MM.1S (cell line): ENCODE results near the gene IRF2BPL.

Experiments
- DNase-seq: peaks from one replicate; pipeline ENCODE4 v3.0.0-alpha.2; 2015
- H2AFZ ChIP-seq: fragments of 300-600 bp; sonication (generic); 2 replicates; pipeline ENCODE4 v1.6.0; 2016; ENCODE audit warnings: antibody characterized with exemption, low read length
- H3F3A ChIP-seq: fragments of 300-600 bp; sonication (generic); 2 replicates; pipeline ENCODE4 v1.6.1; 2016; ENCODE audit warnings: mild to moderate bottlenecking, antibody characterized with exemption, low read length, moderate library complexity, mixed read lengths; ENCODE audit not compliant: insufficient read depth
- H3K27ac ChIP-seq: fragments of 300-600 bp; sonication (generic); 2 replicates; pipeline ENCODE4 v1.5.1; 2016; ENCODE audit warnings: mild to moderate bottlenecking, low read length
- H3K27me3 ChIP-seq: fragments of 300-600 bp; sonication (generic); replicated peaks from 2 replicates; pipeline ENCODE4 v1.6.0; 2016; ENCODE audit warnings: low read length; ENCODE audit not compliant: insufficient read depth
- H3K36me3 ChIP-seq: fragments of 300-600 bp; sonication (generic); replicated peaks from 2 replicates; pipeline ENCODE4 v1.6.1; 2016; ENCODE audit warnings: mild to moderate bottlenecking, low read length, mixed read lengths; ENCODE audit not compliant: insufficient read depth
- H3K4me1 ChIP-seq: fragments of 300-600 bp; sonication (generic); 2 replicates; pipeline ENCODE4 v1.6.1; 2016; ENCODE audit warnings: low read length, mixed read lengths
- H3K4me2 ChIP-seq: fragments of 300-600 bp; sonication (generic); 2 replicates; pipeline ENCODE4 v1.6.0; 2016; ENCODE audit warnings: low read depth, low read length
- H3K4me3 ChIP-seq: fragments of 300-600 bp; sonication (generic); 2 replicates; pipeline ENCODE4 v1.5.1; 2016; ENCODE audit warnings: low read length, mixed read lengths
- H3K79me2 ChIP-seq: fragments of 300-600 bp; sonication (generic); 2 replicates; pipeline ENCODE4 v1.6.1; 2016; ENCODE audit warnings: mixed run types, low read length, mixed read lengths
- H3K9ac ChIP-seq: fragments of 300-600 bp; sonication (generic); 2 replicates; pipeline ENCODE4 v1.6.1; 2016; ENCODE audit warnings: low read length, mixed read lengths
- H3K9me2 ChIP-seq: fragments of 300-600 bp; sonication (generic); replicated peaks from 2 replicates; pipeline ENCODE4 v1.6.1; 2016; ENCODE audit warnings: mild to moderate bottlenecking, low read length, mixed read lengths; ENCODE audit not compliant: insufficient read depth
- H3K9me3 ChIP-seq: fragments of 300-600 bp; sonication (generic); replicated peaks from 2 replicates; pipeline ENCODE4 v1.6.1; 2016; ENCODE audit warnings: mild to moderate bottlenecking, low read length, mixed read lengths; ENCODE audit not compliant: insufficient read depth
- H4K20me1 ChIP-seq: fragments of 300-600 bp; sonication (generic); 2 replicates; pipeline ENCODE4 v1.6.1; 2016; ENCODE audit warnings: mild to moderate bottlenecking, low read length, moderate library complexity, mixed read lengths; ENCODE audit not compliant: insufficient read depth
- CTCF ChIP-seq: fragments of 300-600 bp; sonication (generic); IDR thresholded peaks from 2 replicates; pipeline ENCODE4 v1.5.1; 2016; ENCODE audit warnings: antibody characterized with exemption, low read length, mixed read lengths
- EZH2 ChIP-seq: fragments of 300-600 bp; sonication (generic); optimal IDR thresholded peaks from 2 replicates; pipeline ENCODE3; 2017; ENCODE audit warnings: low read depth, mild to moderate bottlenecking, antibody characterized with exemption, low read length, mixed read lengths
- EZH2phosphoT487 ChIP-seq: fragments of 300-600 bp; sonication (generic); IDR thresholded peaks from 2 replicates; pipeline ENCODE4 v1.6.1; 2018; ENCODE audit warnings: antibody characterized with exemption, low read length

IRF2BPL gene

DNA sequence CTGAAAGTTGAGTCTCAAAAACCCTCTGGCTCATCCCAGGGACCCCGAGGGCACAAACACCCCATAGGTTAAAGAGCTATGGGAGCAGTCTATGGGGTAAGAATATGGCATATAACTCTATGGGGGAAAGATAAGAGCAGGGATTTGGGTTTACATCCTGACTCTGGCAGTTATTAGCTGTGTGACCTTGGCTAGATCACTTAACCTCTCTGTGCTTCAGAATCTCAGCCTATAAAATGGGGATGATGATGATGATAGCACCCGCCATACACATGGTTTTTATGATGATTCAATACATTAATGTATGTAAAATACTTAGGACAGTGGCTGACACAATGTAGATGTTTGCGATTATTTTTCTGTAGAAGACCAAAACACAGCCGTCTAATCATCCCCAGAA is 26.2 kb downstream of the IRF2BPL start:
- no peak overlapping the region for H2AFZ ChIP-seq
- H3K4me2 ChIP-seq, result no peak overlapping the region
- no peaks in the 10 kb centered on the region for H3K9me3 ChIP-seq
- TF ChIP-seq CTCF (no peak), EZH2phosphoT487 (no peak), EZH2 (no peak)
- no peaks in the 10 kb centered on the region for H3K79me2 ChIP-seq
- no peaks in the 10 kb centered on the region for H3K27me3 ChIP-seq
- no peak overlapping the region for H3K4me3 ChIP-seq
- no peaks in the 10 kb centered on the region for H4K20me1 ChIP-seq
- peaks cover 32% of the 10 kb centered on the region for H3K4me1 ChIP-seq
- peaks cover 4% of the 10 kb centered on the region for H3F3A ChIP-seq
- H3K27ac ChIP-seq, result no peak overlapping the region
- no peaks in the 10 kb centered on the region for H3K36me3 ChIP-seq
- no peak for DNase-seq
- H3K9me2 ChIP-seq, result no peaks in the 10 kb centered on the region
- H3K9ac ChIP-seq, result no peak overlapping the region

- peak overlapping the region; percentile 45 for H3K4me3 ChIP-seq
- H2AFZ ChIP-seq, result peak overlapping the region; percentile 78
- no peaks in the 10 kb centered on the region for H3K9me2 ChIP-seq
- H3K9ac ChIP-seq, result peak overlapping the region; percentile 55
- no peak for TF ChIP-seq EZH2
- TF ChIP-seq CTCF, result no peak
- TF ChIP-seq EZH2phosphoT487, result no peak
- H3K4me1 ChIP-seq, result peaks cover 32% of the 10 kb centered on the region
- H3F3A ChIP-seq, result peaks cover 4% of the 10 kb centered on the region
- H4K20me1 ChIP-seq, result no peaks in the 10 kb centered on the region
- no peaks in the 10 kb centered on the region for H3K9me3 ChIP-seq
- no peaks in the 10 kb centered on the region for H3K27me3 ChIP-seq
- peak overlapping the region; percentile 68 for H3K4me2 ChIP-seq
- peak; percentile 77 for DNase-seq
- peak overlapping the region; percentile 92 for H3K27ac ChIP-seq
- H3K36me3 ChIP-seq, result no peaks in the 10 kb centered on the region
- H3K79me2 ChIP-seq, result no peaks in the 10 kb centered on the region
These were observed 27.9 kb downstream of the IRF2BPL start for GRCh38 chr14:77000340-77001270.

DNA sequence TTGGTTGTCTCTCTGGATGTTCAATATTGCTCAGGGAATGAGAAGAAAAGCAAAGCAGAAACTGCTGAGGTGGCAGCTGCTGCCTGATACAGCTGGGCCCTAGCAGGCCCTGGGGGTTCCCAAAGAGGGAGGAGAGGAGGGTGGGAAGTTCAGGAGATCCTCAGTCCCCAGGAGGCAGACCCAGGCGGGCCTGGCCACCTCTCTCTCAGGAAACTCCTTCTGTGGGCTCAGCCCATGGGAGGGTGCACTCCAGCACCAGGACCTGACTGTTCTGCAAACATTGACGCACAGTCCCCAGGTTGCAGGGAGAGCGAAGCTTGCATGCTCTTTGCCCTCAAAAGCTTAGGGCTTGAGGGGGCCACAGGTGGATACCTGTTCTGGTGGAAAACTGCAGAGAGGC is 29.6 kb downstream of the IRF2BPL start:
- Histone ChIP-seq H3K9ac (no peak overlapping the region), H3K9me3 (no peaks in the 10 kb centered on the region), H3F3A (peaks cover 4% of the 10 kb centered on the region), H4K20me1 (no peaks in the 10 kb centered on the region), H3K4me2 (no peak overlapping the region), H3K4me3 (no peak overlapping the region), H3K27ac (no peak overlapping the region), H3K9me2 (no peaks in the 10 kb centered on the region), H3K4me1 (peaks cover 26% of the 10 kb centered on the region), H2AFZ (no peak overlapping the region), H3K36me3 (no peaks in the 10 kb centered on the region), H3K79me2 (no peaks in the 10 kb centered on the region), H3K27me3 (no peaks in the 10 kb centered on the region)
- TF ChIP-seq EZH2, result no peak
- TF ChIP-seq CTCF, result no peak
- no peak for TF ChIP-seq EZH2phosphoT487
- DNase-seq, result no peak
